A673 (cell line): ENCODE measurements around the gene LRBA. TPM values are rescaled to one million over a fixed set of nuclear protein-coding genes. Genes with fewer than 3 reads are reported as not detected.

ENCODE experiments used
- BruUV-seq: library from RNA; stranded (reverse); fragments of 400-500 nt; replicated peaks from 2 replicates; lab custom pipeline; 2021; lab: Mats Ljungman, UMichigan
- CTCF ChIA-PET: fragments of 300-600 bp; sonication (Branson Sonifier 250); formaldehyde crosslinking; loops from one replicate; lab custom pipeline; 2022; ENCODE audit warnings: antibody characterized with exemption; lab: Charles Lee
- POLR2A ChIA-PET: fragments of 300-600 bp; sonication (Branson Sonifier 250); formaldehyde crosslinking; loops from one replicate; lab custom pipeline; 2022; ENCODE audit warnings: antibody characterized with exemption; ENCODE audit not compliant: low non-redundant PET; lab: Charles Lee
- DNase-seq: peaks from one replicate; pipeline ENCODE4 v3.0.0-alpha.2; 2015; ENCODE audit warnings: low spot score
- H3K27ac ChIP-seq: fragments of 200-600 bp; sonication (generic); 2 replicates; pipeline ENCODE4 v1.5.1; 2016; ENCODE audit warnings: mixed run types, low read depth, mild to moderate bottlenecking, mixed read lengths, antibody characterized with exemption, low read length; ENCODE audit not compliant: poor library complexity, severe bottlenecking
- H3K27me3 ChIP-seq: fragments of 200-600 bp; sonication (generic); replicated peaks from 2 replicates; pipeline ENCODE4 v1.6.1; 2017; ENCODE audit warnings: mixed run types, low read depth, mild to moderate bottlenecking, mixed read lengths, antibody characterized with exemption, low read length; ENCODE audit not compliant: insufficient read depth, poor library complexity
- H3K36me3 ChIP-seq: fragments of 200-600 bp; sonication (generic); 2 replicates; pipeline ENCODE4 v1.6.1; 2016; ENCODE audit warnings: mixed run types, mild to moderate bottlenecking, mixed read lengths, antibody characterized with exemption, low read length; ENCODE audit not compliant: insufficient read depth, poor library complexity, severe bottlenecking
- H3K4me1 ChIP-seq: fragments of 200-600 bp; sonication (generic); 2 replicates; pipeline ENCODE4 v1.6.1; 2017; ENCODE audit warnings: mixed run types, mild to moderate bottlenecking, mixed read lengths, antibody characterized with exemption, low read length; ENCODE audit not compliant: insufficient read depth, poor library complexity, severe bottlenecking
- H3K4me3 ChIP-seq: fragments of 200-600 bp; sonication (generic); 2 replicates; pipeline ENCODE4 v1.5.1; 2016; ENCODE audit warnings: low read depth, mixed run types, mild to moderate bottlenecking, mixed read lengths, low read length; ENCODE audit not compliant: poor library complexity, severe bottlenecking
- H3K9me3 ChIP-seq: fragments of 200-600 bp; sonication (generic); 2 replicates; pipeline ENCODE4 v1.6.1; 2016; ENCODE audit warnings: mixed run types, low read depth, mild to moderate bottlenecking, mixed read lengths, antibody characterized with exemption, low read length; ENCODE audit not compliant: poor library complexity, severe bottlenecking
- CTCF ChIP-seq: fragments of 300-800, 200-600 bp; sonication (generic); conservative IDR thresholded peaks from 2 replicates; pipeline ENCODE4 v1.5.1; 2017; ENCODE audit warnings: low read depth, mild to moderate bottlenecking, antibody characterized with exemption, low read length, moderate library complexity, mixed read lengths
- EZH2 ChIP-seq: fragments of 200-600 bp; sonication (generic); IDR thresholded peaks from 2 replicates; pipeline ENCODE4 v1.6.1; 2017; ENCODE audit warnings: borderline replicate concordance, low read depth, mild to moderate bottlenecking, mixed read lengths, antibody characterized with exemption, low read length; ENCODE audit not compliant: poor library complexity, severe bottlenecking
- intact Hi-C: fragments of 100-400 bp; cut with micrococcal nuclease; formaldehyde crosslinking; loops from one replicate; pipeline ENCODE4 v1.10.0; 2022; ENCODE audit not compliant: unreplicated experiment
- total RNA-seq: library from RNA; stranded (reverse); gene quantifications from 2 replicates; pipeline ENCODE4 v1.2.3, GENCODE V29; 2021

LRBA gene
- total RNA-seq, 1 experiment from 2014 or later: 35.7 TPM

DNA sequence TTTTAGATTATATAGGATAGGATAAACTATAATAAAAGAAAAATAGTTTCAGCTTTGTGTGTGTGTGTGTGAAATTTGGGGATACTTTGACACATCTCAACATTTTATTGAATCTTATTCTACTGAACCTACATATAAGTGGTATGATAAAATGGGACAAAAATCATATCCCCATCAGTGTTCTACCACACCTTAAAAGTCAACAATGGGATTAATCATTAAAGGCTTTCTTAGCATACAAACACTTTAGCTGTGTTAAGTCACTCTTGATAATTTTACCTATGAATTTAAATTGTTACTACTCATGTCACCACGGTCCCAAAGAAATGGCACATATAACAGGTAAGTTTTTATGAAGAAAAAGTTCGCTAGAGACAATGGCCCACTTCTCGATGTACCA, 37.7 kb upstream of the LRBA start:
- Histone ChIP-seq H3K27me3 (no peaks in the 10 kb centered on the region), H3K4me3 (no peak overlapping the region), H3K36me3 (no peaks in the 10 kb centered on the region), H3K27ac (no peak overlapping the region), H3K9me3 (no peaks in the 10 kb centered on the region), H3K4me1 (no peaks in the 10 kb centered on the region)
- BruUV-seq: no TSS peak
- no peak for DNase-seq
- intact Hi-C loops: no loop called here
- ChIA-PET POLR2A (no interaction called here), CTCF (no interaction called here)
- TF ChIP-seq EZH2 (no peak), CTCF (no peak)

DNA sequence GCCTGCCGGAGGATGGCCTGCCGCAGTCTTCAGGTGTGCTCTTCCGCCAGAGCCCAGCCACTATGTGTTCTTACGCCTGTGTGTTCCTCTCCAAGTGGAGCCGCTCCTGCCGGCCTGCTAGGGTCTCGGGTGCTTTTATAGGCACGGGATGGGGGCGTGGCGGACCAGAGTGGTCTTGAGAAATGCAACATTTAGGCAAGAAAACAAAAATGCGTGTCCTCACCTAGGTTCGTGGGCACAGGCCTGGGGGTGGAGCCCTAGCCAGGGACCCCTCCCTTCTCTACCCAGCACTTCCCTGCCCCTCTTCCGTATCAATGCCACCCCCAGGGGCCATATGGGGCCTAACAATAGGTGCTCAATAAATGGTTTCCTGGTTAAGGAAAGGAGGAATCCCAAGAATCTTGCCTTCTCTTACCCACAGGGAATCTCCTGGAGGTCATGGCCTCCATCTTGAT, 34.4 kb upstream of the LRBA start:
- intact Hi-C loops: no loop called here
- H3K27ac ChIP-seq: no peak overlapping the region
- no peak for DNase-seq

DNA sequence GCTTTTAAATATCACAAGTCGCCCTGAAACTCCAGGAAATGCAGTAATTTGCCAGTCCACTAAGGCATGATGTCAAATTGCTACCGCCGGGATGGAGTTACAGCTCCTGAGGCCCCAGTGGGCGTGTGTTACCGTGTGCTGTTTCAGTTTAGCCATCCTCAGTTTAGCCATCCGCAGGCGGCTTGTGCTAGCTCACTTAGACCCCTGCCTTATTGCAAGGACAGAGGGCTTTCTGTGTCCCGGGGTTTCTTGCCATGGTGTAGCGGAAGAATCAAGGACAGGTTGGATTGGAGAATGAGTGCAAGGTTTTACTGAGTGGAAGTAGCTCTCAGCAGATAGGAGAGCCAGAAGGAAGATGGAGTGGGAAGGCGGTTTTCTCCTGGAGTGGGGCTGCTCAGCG, 33.8 kb upstream of the LRBA start:
- CTCF ChIA-PET: no interaction called here
- no TSS peak for BruUV-seq

More for the DNA sequence above, 34.4 kb upstream of the LRBA start:
- no TSS peak for BruUV-seq
- CTCF ChIA-PET: no interaction called here
- POLR2A ChIA-PET: no interaction called here
- no peak overlapping the region for H3K4me3 ChIP-seq
- H3K9me3 ChIP-seq: no peaks in the 10 kb centered on the region
- TF ChIP-seq CTCF (no peak), EZH2 (no peak)
- no peaks in the 10 kb centered on the region for H3K36me3 ChIP-seq
- no peaks in the 10 kb centered on the region for H3K4me1 ChIP-seq
- H3K27me3 ChIP-seq: no peaks in the 10 kb centered on the region

More for the DNA sequence above, 33.8 kb upstream of the LRBA start:
- H3K36me3 ChIP-seq: no peaks in the 10 kb centered on the region
- H3K4me1 ChIP-seq: no peaks in the 10 kb centered on the region
- no peak for TF ChIP-seq EZH2
- no peak for TF ChIP-seq CTCF
- intact Hi-C loops: no loop called here
- no peak overlapping the region for H3K27ac ChIP-seq
- no peak overlapping the region for H3K4me3 ChIP-seq
- no peaks in the 10 kb centered on the region for H3K27me3 ChIP-seq
- DNase-seq: no peak
- POLR2A ChIA-PET: no interaction called here
- no peaks in the 10 kb centered on the region for H3K9me3 ChIP-seq
